SU-DHL-6 (cell line): ENCODE data around the gene PDE7B.

Experiments used
- EZH2phosphoT487 ChIP-seq: fragments of 200-600 bp; sonication (generic), shearing (Covaris generic); conservative IDR thresholded peaks from 2 replicates; pipeline ENCODE4 v1.6.1; 2018; ENCODE audit warnings: mild to moderate bottlenecking, antibody characterized with exemption, low read length, moderate library complexity, mixed read lengths
- TF ChIP-seq, protein P1 (sequence below): fragments of 200-600 bp; sonication (generic); IDR thresholded peaks from one replicate; pipeline ENCODE4 v1.5.1; 2017; ENCODE audit warnings: antibody characterized with exemption, mild to moderate bottlenecking, low read length, moderate library complexity; ENCODE audit not compliant: insufficient read depth, poor library complexity, severe bottlenecking

DNA sequence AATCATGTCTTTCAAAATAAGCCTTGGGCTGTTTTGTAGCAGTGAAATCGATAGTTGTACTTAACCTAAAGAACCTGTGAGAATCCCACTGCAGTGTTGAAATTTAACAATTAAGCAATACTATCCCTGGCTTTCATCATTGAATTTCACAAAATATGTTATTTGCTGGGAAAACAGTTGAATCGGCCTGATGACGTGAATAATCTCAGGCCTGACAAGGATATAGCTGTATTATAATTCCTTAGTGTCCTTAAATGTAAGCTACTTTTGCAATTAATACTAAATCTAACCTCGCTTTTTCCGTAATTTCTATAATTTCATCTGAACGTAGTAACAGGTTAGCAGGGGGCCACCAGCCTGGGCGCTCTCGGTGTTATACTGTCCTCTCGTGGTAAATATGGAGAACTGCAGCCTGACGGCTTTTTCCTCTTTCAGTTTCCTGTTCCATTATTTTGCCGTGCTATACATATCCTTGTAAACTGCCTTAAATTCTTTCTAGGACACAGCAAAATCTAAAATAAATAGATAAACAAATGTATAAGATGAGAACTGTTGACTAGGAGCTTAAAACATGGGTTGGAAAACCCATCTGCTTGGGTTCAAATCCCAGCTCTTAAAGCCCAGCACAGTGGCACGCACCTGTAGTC lies 374.6 kb downstream of the PDE7B start:
- TF ChIP-seq, protein P1, sequence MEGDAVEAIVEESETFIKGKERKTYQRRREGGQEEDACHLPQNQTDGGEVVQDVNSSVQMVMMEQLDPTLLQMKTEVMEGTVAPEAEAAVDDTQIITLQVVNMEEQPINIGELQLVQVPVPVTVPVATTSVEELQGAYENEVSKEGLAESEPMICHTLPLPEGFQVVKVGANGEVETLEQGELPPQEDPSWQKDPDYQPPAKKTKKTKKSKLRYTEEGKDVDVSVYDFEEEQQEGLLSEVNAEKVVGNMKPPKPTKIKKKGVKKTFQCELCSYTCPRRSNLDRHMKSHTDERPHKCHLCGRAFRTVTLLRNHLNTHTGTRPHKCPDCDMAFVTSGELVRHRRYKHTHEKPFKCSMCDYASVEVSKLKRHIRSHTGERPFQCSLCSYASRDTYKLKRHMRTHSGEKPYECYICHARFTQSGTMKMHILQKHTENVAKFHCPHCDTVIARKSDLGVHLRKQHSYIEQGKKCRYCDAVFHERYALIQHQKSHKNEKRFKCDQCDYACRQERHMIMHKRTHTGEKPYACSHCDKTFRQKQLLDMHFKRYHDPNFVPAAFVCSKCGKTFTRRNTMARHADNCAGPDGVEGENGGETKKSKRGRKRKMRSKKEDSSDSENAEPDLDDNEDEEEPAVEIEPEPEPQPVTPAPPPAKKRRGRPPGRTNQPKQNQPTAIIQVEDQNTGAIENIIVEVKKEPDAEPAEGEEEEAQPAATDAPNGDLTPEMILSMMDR: peak; percentile 97
- no peak for TF ChIP-seq EZH2phosphoT487
